ENCODE measurements around the gene FSTL1. TPM values are rescaled to one million over a fixed set of nuclear protein-coding genes. Genes with fewer than 3 reads are reported as not detected.

Gene FSTL1
- polyA plus RNA-seq, 1 of the 3 experiments (the other 2 are of a cell fraction) = 329 TPM

DNA sequence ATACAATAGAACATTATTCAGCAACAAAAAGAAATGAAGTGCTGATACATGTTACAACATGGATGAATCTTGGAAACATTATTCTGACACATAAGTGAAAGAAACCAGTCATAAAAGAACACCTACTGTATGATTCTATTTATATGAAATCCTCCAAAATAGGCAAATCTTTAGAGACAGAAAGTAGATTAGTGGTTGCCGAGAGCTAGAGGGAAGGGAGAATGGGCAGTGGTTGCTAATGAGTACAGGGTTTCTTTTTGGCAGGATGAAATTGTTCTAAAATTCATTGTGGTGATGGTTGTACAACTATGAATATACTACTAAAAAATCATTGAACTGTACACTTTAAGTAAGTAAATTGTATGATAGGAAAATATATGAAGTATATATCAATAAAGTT lies 95.3 kb downstream of the FSTL1 start:
- CTCF ChIA-PET = interaction anchor here (1.8 to 2.9 kb wide), 2 partner anchors 62 to 203 kb away, joined by 4 to 6 read pairs; no protein-coding TSS in a partner anchor
- WGBS (ENCODE audit: low lambda C conversion rate) = 79% methylated on average over 1 of the region's 1 CpG
- TF ChIP-seq, protein P1, sequence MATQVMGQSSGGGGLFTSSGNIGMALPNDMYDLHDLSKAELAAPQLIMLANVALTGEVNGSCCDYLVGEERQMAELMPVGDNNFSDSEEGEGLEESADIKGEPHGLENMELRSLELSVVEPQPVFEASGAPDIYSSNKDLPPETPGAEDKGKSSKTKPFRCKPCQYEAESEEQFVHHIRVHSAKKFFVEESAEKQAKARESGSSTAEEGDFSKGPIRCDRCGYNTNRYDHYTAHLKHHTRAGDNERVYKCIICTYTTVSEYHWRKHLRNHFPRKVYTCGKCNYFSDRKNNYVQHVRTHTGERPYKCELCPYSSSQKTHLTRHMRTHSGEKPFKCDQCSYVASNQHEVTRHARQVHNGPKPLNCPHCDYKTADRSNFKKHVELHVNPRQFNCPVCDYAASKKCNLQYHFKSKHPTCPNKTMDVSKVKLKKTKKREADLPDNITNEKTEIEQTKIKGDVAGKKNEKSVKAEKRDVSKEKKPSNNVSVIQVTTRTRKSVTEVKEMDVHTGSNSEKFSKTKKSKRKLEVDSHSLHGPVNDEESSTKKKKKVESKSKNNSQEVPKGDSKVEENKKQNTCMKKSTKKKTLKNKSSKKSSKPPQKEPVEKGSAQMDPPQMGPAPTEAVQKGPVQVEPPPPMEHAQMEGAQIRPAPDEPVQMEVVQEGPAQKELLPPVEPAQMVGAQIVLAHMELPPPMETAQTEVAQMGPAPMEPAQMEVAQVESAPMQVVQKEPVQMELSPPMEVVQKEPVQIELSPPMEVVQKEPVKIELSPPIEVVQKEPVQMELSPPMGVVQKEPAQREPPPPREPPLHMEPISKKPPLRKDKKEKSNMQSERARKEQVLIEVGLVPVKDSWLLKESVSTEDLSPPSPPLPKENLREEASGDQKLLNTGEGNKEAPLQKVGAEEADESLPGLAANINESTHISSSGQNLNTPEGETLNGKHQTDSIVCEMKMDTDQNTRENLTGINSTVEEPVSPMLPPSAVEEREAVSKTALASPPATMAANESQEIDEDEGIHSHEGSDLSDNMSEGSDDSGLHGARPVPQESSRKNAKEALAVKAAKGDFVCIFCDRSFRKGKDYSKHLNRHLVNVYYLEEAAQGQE (IDR thresholded peaks at IDR 0.05; ENCODE audit: low read depth, low read length) = no peak
- no peak for TF ChIP-seq EP300 (IDR thresholded peaks at IDR 0.05; ENCODE audit: borderline replicate concordance in 1 of 2, low read depth in 1 of 2, low read length in 1 of 2)
- TF ChIP-seq, protein P2, sequence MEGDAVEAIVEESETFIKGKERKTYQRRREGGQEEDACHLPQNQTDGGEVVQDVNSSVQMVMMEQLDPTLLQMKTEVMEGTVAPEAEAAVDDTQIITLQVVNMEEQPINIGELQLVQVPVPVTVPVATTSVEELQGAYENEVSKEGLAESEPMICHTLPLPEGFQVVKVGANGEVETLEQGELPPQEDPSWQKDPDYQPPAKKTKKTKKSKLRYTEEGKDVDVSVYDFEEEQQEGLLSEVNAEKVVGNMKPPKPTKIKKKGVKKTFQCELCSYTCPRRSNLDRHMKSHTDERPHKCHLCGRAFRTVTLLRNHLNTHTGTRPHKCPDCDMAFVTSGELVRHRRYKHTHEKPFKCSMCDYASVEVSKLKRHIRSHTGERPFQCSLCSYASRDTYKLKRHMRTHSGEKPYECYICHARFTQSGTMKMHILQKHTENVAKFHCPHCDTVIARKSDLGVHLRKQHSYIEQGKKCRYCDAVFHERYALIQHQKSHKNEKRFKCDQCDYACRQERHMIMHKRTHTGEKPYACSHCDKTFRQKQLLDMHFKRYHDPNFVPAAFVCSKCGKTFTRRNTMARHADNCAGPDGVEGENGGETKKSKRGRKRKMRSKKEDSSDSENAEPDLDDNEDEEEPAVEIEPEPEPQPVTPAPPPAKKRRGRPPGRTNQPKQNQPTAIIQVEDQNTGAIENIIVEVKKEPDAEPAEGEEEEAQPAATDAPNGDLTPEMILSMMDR (IDR thresholded peaks at IDR 0.05) = no peak
- TF ChIP-seq, protein P3, sequence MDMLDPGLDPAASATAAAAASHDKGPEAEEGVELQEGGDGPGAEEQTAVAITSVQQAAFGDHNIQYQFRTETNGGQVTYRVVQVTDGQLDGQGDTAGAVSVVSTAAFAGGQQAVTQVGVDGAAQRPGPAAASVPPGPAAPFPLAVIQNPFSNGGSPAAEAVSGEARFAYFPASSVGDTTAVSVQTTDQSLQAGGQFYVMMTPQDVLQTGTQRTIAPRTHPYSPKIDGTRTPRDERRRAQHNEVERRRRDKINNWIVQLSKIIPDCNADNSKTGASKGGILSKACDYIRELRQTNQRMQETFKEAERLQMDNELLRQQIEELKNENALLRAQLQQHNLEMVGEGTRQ (IDR thresholded peaks at IDR 0.05; ENCODE audit: borderline replicate concordance, low read depth, low read length) = no peak
- TF ChIP-seq SIN3A (IDR thresholded peaks at IDR 0.05; ENCODE audit: borderline replicate concordance, low read depth, low read length) = no peak
- no peak for TF ChIP-seq CHD2 (IDR thresholded peaks at IDR 0.05; ENCODE audit: low read length, partially characterized antibody)
- TF ChIP-seq GABPA (IDR thresholded peaks at IDR 0.05; ENCODE audit: low read depth) = no peak
- TF ChIP-seq, protein P4, sequence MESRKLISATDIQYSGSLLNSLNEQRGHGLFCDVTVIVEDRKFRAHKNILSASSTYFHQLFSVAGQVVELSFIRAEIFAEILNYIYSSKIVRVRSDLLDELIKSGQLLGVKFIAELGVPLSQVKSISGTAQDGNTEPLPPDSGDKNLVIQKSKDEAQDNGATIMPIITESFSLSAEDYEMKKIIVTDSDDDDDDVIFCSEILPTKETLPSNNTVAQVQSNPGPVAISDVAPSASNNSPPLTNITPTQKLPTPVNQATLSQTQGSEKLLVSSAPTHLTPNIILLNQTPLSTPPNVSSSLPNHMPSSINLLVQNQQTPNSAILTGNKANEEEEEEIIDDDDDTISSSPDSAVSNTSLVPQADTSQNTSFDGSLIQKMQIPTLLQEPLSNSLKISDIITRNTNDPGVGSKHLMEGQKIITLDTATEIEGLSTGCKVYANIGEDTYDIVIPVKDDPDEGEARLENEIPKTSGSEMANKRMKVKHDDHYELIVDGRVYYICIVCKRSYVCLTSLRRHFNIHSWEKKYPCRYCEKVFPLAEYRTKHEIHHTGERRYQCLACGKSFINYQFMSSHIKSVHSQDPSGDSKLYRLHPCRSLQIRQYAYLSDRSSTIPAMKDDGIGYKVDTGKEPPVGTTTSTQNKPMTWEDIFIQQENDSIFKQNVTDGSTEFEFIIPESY (IDR thresholded peaks at IDR 0.05; ENCODE audit: borderline replicate concordance, low read depth) = no peak
- TF ChIP-seq RFX5 (IDR thresholded peaks at IDR 0.05; ENCODE audit: low read length) = no peak
- TF ChIP-seq, protein P5, sequence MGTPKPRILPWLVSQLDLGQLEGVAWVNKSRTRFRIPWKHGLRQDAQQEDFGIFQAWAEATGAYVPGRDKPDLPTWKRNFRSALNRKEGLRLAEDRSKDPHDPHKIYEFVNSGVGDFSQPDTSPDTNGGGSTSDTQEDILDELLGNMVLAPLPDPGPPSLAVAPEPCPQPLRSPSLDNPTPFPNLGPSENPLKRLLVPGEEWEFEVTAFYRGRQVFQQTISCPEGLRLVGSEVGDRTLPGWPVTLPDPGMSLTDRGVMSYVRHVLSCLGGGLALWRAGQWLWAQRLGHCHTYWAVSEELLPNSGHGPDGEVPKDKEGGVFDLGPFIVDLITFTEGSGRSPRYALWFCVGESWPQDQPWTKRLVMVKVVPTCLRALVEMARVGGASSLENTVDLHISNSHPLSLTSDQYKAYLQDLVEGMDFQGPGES (IDR thresholded peaks at IDR 0.05; ENCODE audit: low read depth, low read length) = no peak
- no peak for TF ChIP-seq YY1 (IDR thresholded peaks at IDR 0.05; ENCODE audit: low read depth)
- TF ChIP-seq, protein P6, sequence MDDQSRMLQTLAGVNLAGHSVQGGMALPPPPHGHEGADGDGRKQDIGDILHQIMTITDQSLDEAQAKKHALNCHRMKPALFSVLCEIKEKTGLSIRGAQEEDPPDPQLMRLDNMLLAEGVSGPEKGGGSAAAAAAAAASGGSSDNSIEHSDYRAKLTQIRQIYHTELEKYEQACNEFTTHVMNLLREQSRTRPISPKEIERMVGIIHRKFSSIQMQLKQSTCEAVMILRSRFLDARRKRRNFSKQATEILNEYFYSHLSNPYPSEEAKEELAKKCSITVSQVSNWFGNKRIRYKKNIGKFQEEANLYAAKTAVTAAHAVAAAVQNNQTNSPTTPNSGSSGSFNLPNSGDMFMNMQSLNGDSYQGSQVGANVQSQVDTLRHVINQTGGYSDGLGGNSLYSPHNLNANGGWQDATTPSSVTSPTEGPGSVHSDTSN (IDR thresholded peaks at IDR 0.05) = no peak
- TF ChIP-seq FOSL2 (IDR thresholded peaks at IDR 0.05; ENCODE audit: borderline replicate concordance, low read depth) = no peak
- no peak for TF ChIP-seq TCF12 (IDR thresholded peaks at IDR 0.05)
- no peak for TF ChIP-seq POLR2AphosphoS5 (IDR thresholded peaks at IDR 0.05; ENCODE audit: low read depth, low read length)
- TF ChIP-seq RXRA (IDR thresholded peaks at IDR 0.05; ENCODE audit: borderline replicate concordance, low read depth) = no peak
- no peak for TF ChIP-seq NFIC (IDR thresholded peaks at IDR 0.05; ENCODE audit: borderline replicate concordance)
- TF ChIP-seq SMC3 (IDR thresholded peaks at IDR 0.05; ENCODE audit: low read depth, low read length) = no peak

More for the DNA sequence above, 95.3 kb downstream of the FSTL1 start:
- POLR2A ChIA-PET = no interaction called here
- H3K4me1 ChIP-seq (ENCODE audit: control insufficient read depth in 1 of 2, insufficient read depth in 2 of 2, low read depth in 1 of 2, low read length in 1 of 2) = peaks cover 2 to 6% of the 10 kb centered on the region in 2 experiments; a peak in 3 of 4 replicates
- H3K27me3 ChIP-seq (ENCODE audit: insufficient read depth) = no peaks in the 10 kb centered on the region
- H3K79me2 ChIP-seq (ENCODE audit: insufficient read depth) = no peaks in the 10 kb centered on the region
- H3K4me3 ChIP-seq (ENCODE audit: low read depth in 2 of 2, low read length in 1 of 2) = no peak overlapping the region
- no peak overlapping the region for H3K27ac ChIP-seq (ENCODE audit: low read depth in 2 of 2, low read length in 1 of 2)
- DNase-seq = no peak
- H3F3A ChIP-seq (replicated peaks; ENCODE audit: insufficient read depth) = peaks cover 2% of the 10 kb centered on the region
- no peaks in the 10 kb centered on the region for H4K20me1 ChIP-seq (ENCODE audit: insufficient read depth)
- no peak overlapping the region for H2AFZ ChIP-seq (ENCODE audit: low read depth)
- H3K9me3 ChIP-seq = no peaks in the 10 kb centered on the region
- H3K9me2 ChIP-seq = no peaks in the 10 kb centered on the region
- no peaks in the 10 kb centered on the region for H3K36me3 ChIP-seq (replicated peaks in 1 of 2; ENCODE audit: control insufficient read depth in 1 of 2, insufficient read depth in 2 of 2, low read length in 1 of 2)
- H3K4me2 ChIP-seq = no peak overlapping the region
- H3K9ac ChIP-seq = no peak overlapping the region

All from SK-N-SH (cell line).